ENCODE data around the gene RFXANK. TPM values are rescaled to one million over a fixed set of nuclear protein-coding genes. Genes with fewer than 3 reads are reported as not detected.
"Not testable (repeated sequence)": the region's sequence is repeated elsewhere in the genome, so short reads cannot be mapped to it uniquely, and the experiment has no call there.

Gene RFXANK
- total and polyA plus RNA-seq, 4 donors, result 46.6 to 148 (median 98.6) TPM

DNA sequence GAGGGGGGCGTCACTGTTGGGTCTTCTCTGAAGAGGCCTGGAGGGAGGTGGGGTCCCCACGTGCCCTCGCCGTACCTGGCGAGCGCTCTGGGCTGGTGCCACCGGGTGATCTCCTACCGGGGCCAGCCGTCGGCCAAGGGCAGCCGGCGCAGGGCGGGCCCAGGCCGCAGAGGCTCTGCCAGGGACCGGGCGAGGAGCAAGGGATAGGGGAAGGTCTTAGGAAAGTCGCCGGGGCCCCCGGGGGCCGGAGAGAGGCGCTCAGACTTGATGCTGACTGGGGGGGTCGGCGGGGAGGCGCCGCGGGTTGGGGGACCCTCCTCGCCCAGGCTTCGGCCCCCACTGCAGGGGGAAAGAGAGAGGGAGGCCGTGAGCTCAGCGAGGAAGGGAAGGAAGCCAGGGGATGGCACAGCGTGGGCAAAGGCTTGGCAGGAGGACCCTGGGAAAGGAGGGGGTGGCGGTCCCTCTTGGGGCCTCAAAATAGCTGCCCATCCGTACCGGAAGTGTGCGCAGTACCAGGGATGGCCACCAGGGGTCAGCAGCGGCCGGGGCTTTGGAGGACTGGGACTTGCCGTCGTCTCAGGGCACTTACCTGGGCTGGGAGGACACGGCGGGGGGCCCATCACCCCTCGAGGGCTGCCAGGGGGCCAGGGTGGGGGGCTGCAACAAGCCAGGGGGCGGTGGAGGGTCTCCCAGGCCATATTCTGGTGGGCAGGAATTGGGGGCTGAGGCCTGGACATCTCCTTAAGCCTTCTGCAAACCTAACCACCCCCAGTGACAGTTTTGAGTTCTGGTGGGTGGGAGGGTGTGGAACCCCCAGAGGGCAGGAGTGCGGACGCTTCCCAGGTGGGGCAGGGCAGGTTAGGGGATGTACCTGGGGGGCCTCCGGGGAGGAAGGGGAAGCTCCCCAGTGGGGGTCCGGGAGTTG lies 46.1 kb upstream of the RFXANK start:
- Histone ChIP-seq H3K27me3 (ENCODE audit: control insufficient read depth in 3 of 3, insufficient read depth in 3 of 3, low read length in 2 of 3) (no peaks in the 10 kb centered on the region), H3K9me3 (ENCODE audit: control insufficient read depth in 4 of 4, insufficient read depth in 3 of 4, low read length in 3 of 4) (peaks cover 0 to 2% (median 0%) of the 10 kb centered on the region in 4 donors), H3K4me1 (ENCODE audit: control insufficient read depth in 5 of 5, insufficient read depth in 5 of 5, low read length in 5 of 5) (peaks cover 0 to 3% (median 0%) of the 10 kb centered on the region in 5 donors), H3K9ac (ENCODE audit: insufficient read depth in 1 of 2, low read length in 2 of 2) (no peak overlapping the region), H3K4me3 (no peak overlapping the region), H3K36me3 (ENCODE audit: control insufficient read depth in 4 of 4, insufficient read depth in 4 of 4, low read length in 4 of 4) (peaks cover 0 to 21% (median 9%) of the 10 kb centered on the region in 4 donors), H3K27ac (ENCODE audit: low read depth in 1 of 2, low read length in 1 of 2) (no peak overlapping the region)
- ATAC-seq (ENCODE audit: insufficient read depth, low FRiP score) (peak; percentile 94), DNase-seq (peak; percentile 70 to 83 (median 72))
- 43% methylated on average over 47 of the region's 47 CpGs for WGBS, 2 donors
- TF ChIP-seq, protein P1, sequence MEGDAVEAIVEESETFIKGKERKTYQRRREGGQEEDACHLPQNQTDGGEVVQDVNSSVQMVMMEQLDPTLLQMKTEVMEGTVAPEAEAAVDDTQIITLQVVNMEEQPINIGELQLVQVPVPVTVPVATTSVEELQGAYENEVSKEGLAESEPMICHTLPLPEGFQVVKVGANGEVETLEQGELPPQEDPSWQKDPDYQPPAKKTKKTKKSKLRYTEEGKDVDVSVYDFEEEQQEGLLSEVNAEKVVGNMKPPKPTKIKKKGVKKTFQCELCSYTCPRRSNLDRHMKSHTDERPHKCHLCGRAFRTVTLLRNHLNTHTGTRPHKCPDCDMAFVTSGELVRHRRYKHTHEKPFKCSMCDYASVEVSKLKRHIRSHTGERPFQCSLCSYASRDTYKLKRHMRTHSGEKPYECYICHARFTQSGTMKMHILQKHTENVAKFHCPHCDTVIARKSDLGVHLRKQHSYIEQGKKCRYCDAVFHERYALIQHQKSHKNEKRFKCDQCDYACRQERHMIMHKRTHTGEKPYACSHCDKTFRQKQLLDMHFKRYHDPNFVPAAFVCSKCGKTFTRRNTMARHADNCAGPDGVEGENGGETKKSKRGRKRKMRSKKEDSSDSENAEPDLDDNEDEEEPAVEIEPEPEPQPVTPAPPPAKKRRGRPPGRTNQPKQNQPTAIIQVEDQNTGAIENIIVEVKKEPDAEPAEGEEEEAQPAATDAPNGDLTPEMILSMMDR (IDR thresholded peaks at IDR 0.05; ENCODE audit: control extremely low read depth, extremely low read depth), result peak; percentile 88

DNA sequence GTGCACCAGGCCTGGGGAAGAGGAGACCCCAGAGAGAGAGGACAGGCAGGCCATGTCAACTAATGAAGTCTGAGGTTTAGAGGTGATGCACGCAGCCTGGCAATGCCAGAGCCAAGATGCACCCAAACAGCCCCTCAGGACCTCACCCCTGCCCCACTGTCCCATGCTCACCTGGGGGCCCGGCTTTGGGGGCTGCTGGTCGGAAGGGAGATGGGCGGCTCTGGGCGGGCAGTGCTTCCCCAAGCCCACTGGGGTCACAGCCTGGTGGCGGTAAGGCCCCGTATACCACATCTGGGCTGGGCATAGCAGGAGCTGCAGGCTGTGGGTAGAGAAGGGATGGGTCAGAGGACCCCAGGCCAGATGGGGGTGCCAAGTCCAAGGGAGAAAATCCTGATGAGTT lies 45.2 kb upstream of the RFXANK start:
- ATAC-seq (ENCODE audit: insufficient read depth, low FRiP score), result no peak
- WGBS, 2 donors, result 95 to 100% methylated on average over 7 of the region's 7 CpGs
- DNase-seq, result no peak

DNA sequence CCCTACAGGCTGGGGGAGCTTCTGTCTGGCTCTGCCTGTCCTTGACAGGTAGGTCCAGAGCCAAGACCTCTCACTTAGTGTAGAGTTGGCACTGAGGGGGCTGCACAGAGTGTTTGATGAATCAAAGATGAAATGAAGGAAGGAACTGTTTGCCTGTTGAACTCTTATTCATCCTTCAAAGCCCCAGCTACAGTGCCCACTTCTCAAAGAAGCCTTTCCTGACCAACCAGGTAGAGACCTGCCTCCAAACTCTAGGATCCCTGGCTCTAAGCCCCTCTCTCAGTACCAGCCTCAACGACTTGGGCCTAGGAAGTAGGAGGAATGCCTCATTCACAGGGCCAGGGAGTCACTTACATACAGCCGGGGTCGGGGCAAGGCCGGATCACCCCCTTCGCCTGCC lies 44.7 kb upstream of the RFXANK start:
- Histone ChIP-seq H3K9me3 (ENCODE audit: control insufficient read depth in 4 of 4, insufficient read depth in 3 of 4, low read length in 3 of 4) (peaks cover 0 to 2% (median 0%) of the 10 kb centered on the region in 4 donors), H3K4me3 (no peak overlapping the region), H3K36me3 (ENCODE audit: control insufficient read depth in 4 of 4, insufficient read depth in 4 of 4, low read length in 4 of 4) (peaks cover 0 to 21% (median 9%) of the 10 kb centered on the region in 4 donors)

More for the DNA sequence above, 45.2 kb upstream of the RFXANK start:
- TF ChIP-seq, protein P1 (IDR thresholded peaks at IDR 0.05; ENCODE audit: control extremely low read depth, extremely low read depth), result no peak
- H3K9ac ChIP-seq (ENCODE audit: insufficient read depth in 1 of 2, low read length in 2 of 2), result no peak overlapping the region
- H3K36me3 ChIP-seq (ENCODE audit: control insufficient read depth in 4 of 4, insufficient read depth in 4 of 4, low read length in 4 of 4), result peaks cover 0 to 21% (median 9%) of the 10 kb centered on the region in 4 donors
- no peaks in the 10 kb centered on the region for H3K27me3 ChIP-seq (ENCODE audit: control insufficient read depth in 3 of 3, insufficient read depth in 3 of 3, low read length in 2 of 3)
- H3K4me1 ChIP-seq (ENCODE audit: control insufficient read depth in 5 of 5, insufficient read depth in 5 of 5, low read length in 5 of 5), result peaks cover 0 to 3% (median 0%) of the 10 kb centered on the region in 5 donors
- H3K27ac ChIP-seq (ENCODE audit: low read depth in 1 of 2, low read length in 1 of 2), result no peak overlapping the region
- H3K9me3 ChIP-seq (ENCODE audit: control insufficient read depth in 4 of 4, insufficient read depth in 3 of 4, low read length in 3 of 4), result peaks cover 0 to 2% (median 0%) of the 10 kb centered on the region in 4 donors
- H3K4me3 ChIP-seq, result no peak overlapping the region

DNA sequence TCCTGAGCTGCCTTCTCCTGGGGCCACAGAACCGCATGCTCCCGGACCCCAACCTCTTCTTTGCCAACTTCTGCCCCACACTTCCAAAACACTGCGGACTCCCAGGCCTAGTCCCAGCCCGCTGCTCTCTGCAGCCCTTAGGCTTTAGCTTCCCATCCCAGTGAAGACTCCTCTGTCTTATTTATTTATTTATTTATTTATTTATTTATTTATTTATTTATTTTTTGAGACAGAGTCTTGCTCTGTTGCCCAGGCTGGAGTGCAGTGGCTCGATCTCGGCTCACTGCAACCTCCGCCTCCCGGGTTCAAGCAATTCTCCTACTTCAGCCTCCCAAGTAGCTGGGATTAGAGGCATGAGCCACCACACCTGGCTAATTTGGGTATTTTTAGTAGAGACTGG lies 43.6 kb upstream of the RFXANK start:
- H3K27ac ChIP-seq (ENCODE audit: low read depth in 1 of 2, low read length in 1 of 2); H3K27me3 ChIP-seq (ENCODE audit: control insufficient read depth in 3 of 3, insufficient read depth in 3 of 3, low read length in 2 of 3); H3K9me3 ChIP-seq (ENCODE audit: control insufficient read depth in 4 of 4, insufficient read depth in 3 of 4, low read length in 3 of 4); H3K4me1 ChIP-seq (ENCODE audit: control insufficient read depth in 5 of 5, insufficient read depth in 5 of 5, low read length in 5 of 5); H3K9ac ChIP-seq (ENCODE audit: insufficient read depth in 1 of 2, low read length in 2 of 2); DNase-seq; H3K4me3 ChIP-seq; ATAC-seq (ENCODE audit: insufficient read depth, low FRiP score): not testable (repeated sequence)
- H3K36me3 ChIP-seq (ENCODE audit: control insufficient read depth in 4 of 4, insufficient read depth in 4 of 4, low read length in 4 of 4), result peaks cover 0 to 21% (median 9%) of the 10 kb centered on the region in 4 donors
- 96 to 97% methylated on average over 8 of the region's 8 CpGs for WGBS, 2 donors

More for the DNA sequence above, 44.7 kb upstream of the RFXANK start:
- Histone ChIP-seq H3K27me3 (ENCODE audit: control insufficient read depth in 3 of 3, insufficient read depth in 3 of 3, low read length in 2 of 3) (no peaks in the 10 kb centered on the region), H3K27ac (ENCODE audit: low read depth in 1 of 2, low read length in 1 of 2) (no peak overlapping the region), H3K9ac (ENCODE audit: insufficient read depth in 1 of 2, low read length in 2 of 2) (no peak overlapping the region), H3K4me1 (ENCODE audit: control insufficient read depth in 5 of 5, insufficient read depth in 5 of 5, low read length in 5 of 5) (peaks cover 0 to 3% (median 0%) of the 10 kb centered on the region in 5 donors)
- ATAC-seq (ENCODE audit: insufficient read depth, low FRiP score) (no peak), DNase-seq (no peak)
- WGBS, 2 donors, result 94 to 99% methylated on average over 5 of the region's 5 CpGs
- TF ChIP-seq, protein P1 (IDR thresholded peaks at IDR 0.05; ENCODE audit: control extremely low read depth, extremely low read depth), result no peak
